Type B pancreatic cell (in vitro differentiated cells): Measurements from ENCODE around the gene DAPK2. TPM values are rescaled to one million over a fixed set of nuclear protein-coding genes. Genes with fewer than 3 reads are reported as not detected.

ENCODE experiments used
- DNase-seq: peaks from one replicate; pipeline ENCODE4 v3.0.0; 2021; ENCODE audit warnings: mixed read lengths; ENCODE audit not compliant: unreplicated experiment; ENCODE audit errors: extremely low spot score
- H3K27ac Mint-ChIP-seq: 2 replicates; pipeline ENCODE4 v1.8.0; 2021; ENCODE audit warnings: mild to moderate bottlenecking, mixed read lengths
- H3K27me3 Mint-ChIP-seq: 2 replicates; pipeline ENCODE4 v1.8.0; 2021; ENCODE audit warnings: mixed read lengths
- H3K36me3 Mint-ChIP-seq: 2 replicates; pipeline ENCODE4 v1.8.0; 2021; ENCODE audit warnings: mixed read lengths
- H3K4me1 Mint-ChIP-seq: one replicate; pipeline ENCODE4 v1.8.0; 2021; ENCODE audit warnings: mixed read lengths; ENCODE audit not compliant: unreplicated experiment
- H3K4me3 Mint-ChIP-seq: 2 replicates; pipeline ENCODE4 v1.8.0; 2021; ENCODE audit warnings: mild to moderate bottlenecking, mixed read lengths
- H3K9me3 Mint-ChIP-seq: 2 replicates; pipeline ENCODE4 v1.8.0; 2021; ENCODE audit warnings: mixed read lengths
- total RNA-seq: library from RNA; stranded (reverse); gene quantifications from 2 replicates; pipeline ENCODE4 v1.2.1, GENCODE V29; 2021; ENCODE audit warnings: low replicate concordance
- TF ChIP-seq, protein P1 (sequence below): fragments of 200-600 bp; sonication (generic); conservative IDR thresholded peaks from 2 replicates; pipeline ENCODE4 v1.5.0; 2021; ENCODE audit warnings: antibody characterized with exemption, mild to moderate bottlenecking

The DAPK2 gene
- total RNA-seq, 1 donor from 2014 or later = 5.0 TPM

DNA sequence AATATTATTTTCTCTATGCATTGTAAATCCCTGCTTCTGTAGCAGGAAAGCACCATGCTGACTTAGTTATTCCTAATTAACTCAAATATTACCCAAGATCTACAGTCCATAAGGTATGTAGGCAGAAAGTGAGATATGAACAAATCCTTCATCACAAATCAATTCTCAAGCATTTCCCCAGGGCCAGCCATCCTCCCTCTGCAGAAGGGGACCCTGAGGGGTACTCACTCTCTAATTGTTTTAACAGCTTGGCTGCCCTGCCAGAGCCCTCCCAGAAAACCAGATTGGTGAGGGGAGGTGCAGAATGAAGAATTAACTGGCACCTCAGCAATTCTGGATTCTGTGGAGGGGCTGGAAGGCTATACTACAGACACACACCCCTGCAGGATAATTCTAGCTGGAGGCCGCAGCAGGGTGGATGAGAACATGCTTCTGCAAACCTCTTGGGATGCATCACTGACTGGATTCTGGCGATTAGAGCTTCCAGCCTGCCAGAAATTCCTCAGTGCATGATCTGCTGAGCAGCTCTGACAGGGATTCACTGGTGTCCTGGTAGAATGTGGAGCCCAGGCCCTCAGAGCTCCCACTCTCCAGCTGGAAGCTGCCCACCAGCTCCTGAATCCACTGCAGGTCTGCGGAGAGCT is 123.9 kb downstream of the DAPK2 start:
- no peaks in the 10 kb centered on the region for H3K9me3 Mint-ChIP-seq
- no peak for DNase-seq
- H3K27ac Mint-ChIP-seq = no peak overlapping the region
- H3K4me3 Mint-ChIP-seq = no peak overlapping the region
- peaks cover 10% of the 10 kb centered on the region for H3K4me1 Mint-ChIP-seq
- no peaks in the 10 kb centered on the region for H3K27me3 Mint-ChIP-seq
- H3K36me3 Mint-ChIP-seq = no peaks in the 10 kb centered on the region
- TF ChIP-seq, protein P1, sequence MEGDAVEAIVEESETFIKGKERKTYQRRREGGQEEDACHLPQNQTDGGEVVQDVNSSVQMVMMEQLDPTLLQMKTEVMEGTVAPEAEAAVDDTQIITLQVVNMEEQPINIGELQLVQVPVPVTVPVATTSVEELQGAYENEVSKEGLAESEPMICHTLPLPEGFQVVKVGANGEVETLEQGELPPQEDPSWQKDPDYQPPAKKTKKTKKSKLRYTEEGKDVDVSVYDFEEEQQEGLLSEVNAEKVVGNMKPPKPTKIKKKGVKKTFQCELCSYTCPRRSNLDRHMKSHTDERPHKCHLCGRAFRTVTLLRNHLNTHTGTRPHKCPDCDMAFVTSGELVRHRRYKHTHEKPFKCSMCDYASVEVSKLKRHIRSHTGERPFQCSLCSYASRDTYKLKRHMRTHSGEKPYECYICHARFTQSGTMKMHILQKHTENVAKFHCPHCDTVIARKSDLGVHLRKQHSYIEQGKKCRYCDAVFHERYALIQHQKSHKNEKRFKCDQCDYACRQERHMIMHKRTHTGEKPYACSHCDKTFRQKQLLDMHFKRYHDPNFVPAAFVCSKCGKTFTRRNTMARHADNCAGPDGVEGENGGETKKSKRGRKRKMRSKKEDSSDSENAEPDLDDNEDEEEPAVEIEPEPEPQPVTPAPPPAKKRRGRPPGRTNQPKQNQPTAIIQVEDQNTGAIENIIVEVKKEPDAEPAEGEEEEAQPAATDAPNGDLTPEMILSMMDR = no peak

DNA sequence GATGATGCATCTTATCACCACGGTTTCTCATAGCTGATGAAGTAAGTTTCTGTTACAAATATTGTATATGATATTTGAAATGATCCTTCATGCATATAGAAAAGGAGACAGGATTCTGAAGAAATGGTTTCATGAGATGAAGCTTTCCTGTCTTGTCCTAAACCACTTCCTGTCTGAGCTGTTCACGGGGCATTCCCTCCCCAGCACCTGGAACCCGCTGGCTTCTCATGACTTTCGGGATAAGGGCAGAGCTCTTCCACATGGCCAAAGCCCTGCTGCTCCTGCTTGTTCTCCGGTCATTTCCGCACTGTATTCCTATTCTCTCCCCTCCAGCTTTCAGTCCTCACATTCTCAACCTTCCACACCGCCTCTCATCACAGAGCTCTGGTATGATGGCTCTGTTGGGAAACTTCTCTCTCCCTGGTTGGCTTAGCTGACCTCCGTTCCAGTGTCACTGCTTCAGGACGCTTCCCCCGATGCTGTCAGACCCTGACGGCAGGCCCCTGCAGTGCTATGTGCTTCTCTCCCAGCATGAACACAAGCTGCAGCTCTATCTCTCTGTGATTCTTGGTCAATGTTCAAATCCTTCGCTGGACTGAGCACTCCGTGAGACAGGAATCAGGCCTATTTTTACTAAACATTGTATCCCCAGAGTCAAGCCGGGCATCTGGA is 125.6 kb downstream of the DAPK2 start:
- Mint-ChIP-seq H3K4me1 (peaks cover 23% of the 10 kb centered on the region), H3K4me3 (no peak overlapping the region), H3K36me3 (no peaks in the 10 kb centered on the region), H3K27ac (no peak overlapping the region), H3K27me3 (no peaks in the 10 kb centered on the region), H3K9me3 (no peaks in the 10 kb centered on the region)
- TF ChIP-seq, protein P1 = no peak
- no peak for DNase-seq

DNA sequence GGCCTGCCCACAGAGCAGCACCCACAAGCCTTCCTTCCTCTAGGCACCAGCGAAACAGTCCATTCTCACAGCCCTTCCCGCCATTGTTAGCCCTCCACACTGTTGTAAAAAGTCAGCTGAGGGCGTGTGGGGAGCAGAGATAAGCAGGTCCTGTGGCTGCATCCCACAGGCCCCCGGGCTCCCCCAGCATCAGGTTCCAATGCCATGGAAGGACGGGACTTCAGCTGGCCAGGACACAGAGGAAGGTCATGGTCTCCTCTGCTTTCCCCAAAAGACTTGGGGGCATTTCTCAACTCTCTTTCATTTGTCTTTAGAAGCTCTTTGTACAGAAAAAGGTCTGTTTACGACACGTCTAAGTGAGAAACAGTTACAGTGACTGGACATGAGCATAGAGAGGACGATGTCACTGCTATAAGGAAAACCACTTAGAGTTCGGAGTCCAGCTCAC is 127.4 kb downstream of the DAPK2 start:
- no peak overlapping the region for H3K27ac Mint-ChIP-seq
- H3K27me3 Mint-ChIP-seq = no peaks in the 10 kb centered on the region
- H3K4me3 Mint-ChIP-seq = no peak overlapping the region
- no peaks in the 10 kb centered on the region for H3K36me3 Mint-ChIP-seq
- no peaks in the 10 kb centered on the region for H3K9me3 Mint-ChIP-seq
- no peak for DNase-seq
- TF ChIP-seq, protein P1 = no peak
- peaks cover 26% of the 10 kb centered on the region for H3K4me1 Mint-ChIP-seq

DNA sequence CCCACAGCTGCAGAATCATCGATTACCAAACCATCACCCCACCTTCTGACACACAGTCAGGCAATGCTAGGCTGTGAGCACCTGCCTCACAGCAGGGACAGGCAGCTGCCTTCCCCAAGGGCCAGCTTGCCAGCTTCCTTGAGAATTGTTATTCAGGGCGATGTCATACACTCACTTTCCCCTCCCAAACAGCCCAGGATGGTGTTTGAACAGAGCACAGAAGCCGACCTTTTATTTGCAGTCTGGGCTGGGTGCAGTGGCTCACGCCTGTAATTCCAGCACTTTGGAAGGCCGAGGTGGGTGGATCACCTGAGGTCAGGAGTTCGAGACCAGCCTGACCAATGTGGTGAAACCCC is 128.0 kb downstream of the DAPK2 start:
- H3K27ac Mint-ChIP-seq = no peak overlapping the region
- no peak for DNase-seq
- TF ChIP-seq, protein P1 = no peak
- peaks cover 26% of the 10 kb centered on the region for H3K4me1 Mint-ChIP-seq
- H3K9me3 Mint-ChIP-seq = no peaks in the 10 kb centered on the region
- no peaks in the 10 kb centered on the region for H3K36me3 Mint-ChIP-seq
- H3K27me3 Mint-ChIP-seq = no peaks in the 10 kb centered on the region
- no peak overlapping the region for H3K4me3 Mint-ChIP-seq

DNA sequence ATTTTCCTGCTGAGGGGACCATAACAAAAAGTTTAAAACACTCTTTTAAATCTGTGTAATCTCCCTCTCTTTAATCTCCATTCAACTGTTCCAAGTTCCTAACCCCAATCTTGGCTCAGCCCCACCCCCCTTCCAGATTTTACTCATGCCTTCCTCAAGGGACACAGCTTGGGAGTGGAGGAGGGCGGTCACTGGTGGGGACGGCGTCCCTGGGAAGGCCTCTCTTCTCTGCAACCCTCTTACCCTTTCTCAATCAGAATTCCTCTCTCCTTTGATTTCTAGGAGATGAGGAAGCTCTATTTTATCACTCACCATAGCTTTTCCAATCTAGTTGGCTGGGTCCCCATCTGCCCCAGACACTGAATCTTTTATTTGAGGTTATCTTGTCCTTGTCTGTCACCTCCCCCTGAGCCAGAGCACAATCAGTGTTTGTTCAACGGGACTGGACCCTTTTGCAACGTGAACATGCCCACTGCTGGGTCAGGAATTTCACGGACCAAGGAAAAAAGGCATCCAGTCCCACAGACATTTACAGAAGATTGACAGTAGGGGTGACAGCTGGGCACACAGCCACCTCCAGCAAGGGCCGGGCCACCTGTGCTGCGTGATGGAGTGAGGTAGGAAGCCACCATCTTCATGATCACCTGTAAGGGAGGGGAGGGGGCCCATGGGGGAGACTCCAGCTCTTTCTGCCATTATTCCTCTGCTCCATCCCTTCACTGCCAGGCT is 128.5 kb downstream of the DAPK2 start:
- no peak for DNase-seq
- H3K27ac Mint-ChIP-seq = no peak overlapping the region
- no peaks in the 10 kb centered on the region for H3K9me3 Mint-ChIP-seq
- TF ChIP-seq, protein P1 = no peak
- H3K27me3 Mint-ChIP-seq = no peaks in the 10 kb centered on the region
- H3K36me3 Mint-ChIP-seq = no peaks in the 10 kb centered on the region
- H3K4me1 Mint-ChIP-seq = peaks cover 26% of the 10 kb centered on the region
- H3K4me3 Mint-ChIP-seq = no peak overlapping the region
